ENCODE results near the gene RPS6KB2.

- TF ChIP-seq ATF2 (CRISPR knock-in tag; IDR thresholded peaks at IDR 0.05) (no peak), ZNF23 (CRISPR knock-in tag; IDR thresholded peaks at IDR 0.05) (no peak), MITF (IDR thresholded peaks at IDR 0.05) (no peak), CTCF (IDR thresholded peaks at IDR 0.05 in 2 of 3, conservative IDR thresholded peaks at IDR 0.05 in 1 of 3; ENCODE audit: insufficient read depth in 2 of 3, low read depth in 1 of 3, low read length in 3 of 3) (no peak), ZNF561 (CRISPR knock-in tag; conservative IDR thresholded peaks at IDR 0.05) (no peak), KLF16 (IDR thresholded peaks at IDR 0.05) (no peak), KAT2B (IDR thresholded peaks at IDR 0.05; ENCODE audit: low read depth, low read length) (no peak), NR2C2 (CRISPR knock-in tag; IDR thresholded peaks at IDR 0.05) (no peak), NR2C2 (tag; IDR thresholded peaks at IDR 0.05) (no peak), CREB1 (IDR thresholded peaks at IDR 0.05) (no peak), CREB1 (CRISPR knock-in tag; IDR thresholded peaks at IDR 0.05) (no peak), BRD4 (IDR thresholded peaks at IDR 0.05) (no peak), CCAR2 (IDR thresholded peaks at IDR 0.05; ENCODE audit: low read depth, low read length) (no peak), ARNT (IDR thresholded peaks at IDR 0.05) (no peak), POLR2AphosphoS5 (IDR thresholded peaks at IDR 0.05; ENCODE audit: control insufficient read depth, insufficient read depth, low read depth, low read length) (no peak), MAX (CRISPR knock-in tag; IDR thresholded peaks at IDR 0.05) (no peak)
Measured at GRCh38 chr11:67468056-67468455, 39.8 kb downstream of the RPS6KB2 start.

All from K562 (cell line).